GM12874 (cell line): ENCODE measurements around the gene DHX9.

Source experiments
- CTCF ChIP-seq: IDR thresholded peaks from 2 replicates; pipeline ENCODE4 v1.5.1; 2011; ENCODE audit warnings: low read depth, mild to moderate bottlenecking, control low read depth, low read length, moderate library complexity; ENCODE audit not compliant: insufficient read depth

DHX9 gene

GRCh38 chr1:182823220-182823619 is 15.9 kb upstream of the DHX9 start:
- TF ChIP-seq CTCF = no peak

GRCh38 chr1:182826892-182827291 is 12.3 kb upstream of the DHX9 start:
- no peak for TF ChIP-seq CTCF

DNA sequence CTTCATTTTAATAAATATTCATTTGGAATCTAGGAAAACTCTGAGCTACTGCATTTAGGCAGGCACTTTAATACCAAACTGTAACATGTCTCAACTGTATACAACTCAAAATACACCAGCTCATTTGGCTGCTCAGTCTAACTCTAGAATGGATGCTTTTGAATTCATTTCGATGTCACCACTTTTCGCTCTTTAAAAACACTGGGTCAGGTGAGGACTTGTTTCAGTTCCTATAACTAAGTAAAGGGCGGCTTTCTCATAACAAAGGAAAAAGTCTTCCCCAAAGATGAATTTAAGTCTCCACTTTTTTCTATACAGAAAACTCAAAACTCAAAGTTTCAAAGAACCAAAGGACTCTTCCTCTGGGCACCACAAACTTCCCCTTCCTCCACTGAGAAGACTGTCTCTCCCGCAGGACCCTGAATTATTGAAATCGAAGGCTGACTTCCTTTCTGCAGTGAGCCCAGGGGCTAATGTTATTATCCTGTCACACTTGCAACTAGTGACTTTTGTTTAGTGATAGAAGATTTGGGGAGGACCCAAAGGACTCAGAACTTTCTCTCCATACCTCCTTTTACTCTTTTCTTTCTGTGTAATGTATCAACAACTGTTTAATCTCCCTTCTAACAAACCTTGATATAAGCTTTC is 9.7 kb upstream of the DHX9 start:
- no peak for TF ChIP-seq CTCF

DNA sequence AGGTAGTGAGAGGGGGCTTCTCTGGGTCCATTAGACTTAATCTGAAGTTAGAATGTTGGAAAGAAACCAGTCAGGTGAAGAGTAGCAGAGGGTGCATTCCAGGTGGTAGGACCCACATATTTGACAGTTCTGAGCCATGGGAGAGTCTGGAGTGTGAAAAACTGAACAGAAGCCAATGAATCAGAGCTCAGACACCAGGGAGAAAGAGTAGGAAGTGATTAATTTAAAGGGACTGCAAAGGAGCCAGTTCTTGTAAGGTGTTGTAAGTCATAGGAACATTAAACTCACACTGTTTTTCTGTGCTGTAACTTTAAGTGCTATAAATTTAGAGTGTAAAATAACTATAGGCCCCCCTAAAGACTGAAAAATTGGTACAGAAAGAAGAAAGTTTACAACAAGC is 5.9 kb upstream of the DHX9 start:
- no peak for TF ChIP-seq CTCF

GRCh38 chr1:182834326-182834725 is 4.8 kb upstream of the DHX9 start:
- TF ChIP-seq CTCF = no peak

GRCh38 chr1:182835806-182836205 is 3.3 kb upstream of the DHX9 start:
- TF ChIP-seq CTCF = no peak

DNA sequence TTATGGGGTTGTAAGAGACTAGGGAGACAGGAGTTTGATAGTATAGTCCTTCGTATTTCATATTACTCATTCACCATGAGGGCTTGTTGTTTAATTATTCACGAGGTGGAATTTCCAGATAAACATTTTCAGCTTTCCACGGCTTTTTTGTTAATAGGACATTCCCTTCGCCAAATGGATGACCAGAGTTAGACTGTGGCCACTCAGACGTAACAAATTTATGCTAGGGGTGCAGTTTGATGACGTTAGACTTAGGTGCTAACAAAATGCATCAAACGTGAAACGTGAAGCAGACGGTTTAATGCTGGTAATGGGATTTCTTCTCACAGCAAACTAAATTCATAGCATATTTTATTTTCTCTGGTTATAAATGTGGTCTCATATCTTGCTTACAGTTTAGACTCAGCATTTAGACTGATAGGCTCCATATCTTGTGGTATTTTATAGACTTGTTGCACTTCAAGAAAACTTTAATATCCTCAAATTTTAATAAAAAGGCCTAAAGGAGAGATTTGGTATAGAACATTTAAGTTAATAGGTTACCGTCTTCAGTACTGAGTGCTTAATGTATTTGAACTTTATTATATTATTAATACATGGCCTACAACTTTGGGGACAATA is 2.3 kb downstream of the DHX9 start:
- no peak for TF ChIP-seq CTCF

- no peak for TF ChIP-seq CTCF
These were observed 3.1 kb downstream of the DHX9 start for GRCh38 chr1:182842265-182842664.
